ENCODE data around the gene KDM6A. TPM values are rescaled to one million over a fixed set of nuclear protein-coding genes. Genes with fewer than 3 reads are reported as not detected.

KDM6A gene
- total and polyA plus RNA-seq, 9 of the 15 experiments (the other 6 are each of a cell fraction or from before 2014, with no cell fraction given): 8.4 to 34.3 (median 22.9) TPM

- no peak for TF ChIP-seq ZNF407 (IDR thresholded peaks at IDR 0.05; ENCODE audit: low read depth)
- TF ChIP-seq ZNF668 (CRISPR knock-in tag; IDR thresholded peaks at IDR 0.05): no peak
- TF ChIP-seq ZNF696 (CRISPR knock-in tag; conservative IDR thresholded peaks at IDR 0.05): no peak
- TF ChIP-seq ZNF324 (CRISPR knock-in tag; IDR thresholded peaks at IDR 0.05): no peak
- no peak for TF ChIP-seq SMC3 (conservative IDR thresholded peaks at IDR 0.05; ENCODE audit: insufficient read depth, low read depth, low read length)
- TF ChIP-seq ZNF165 (CRISPR knock-in tag; IDR thresholded peaks at IDR 0.05; ENCODE audit: borderline replicate concordance): no peak
- no peak for TF ChIP-seq TRIM25 (IDR thresholded peaks at IDR 0.05; ENCODE audit: borderline replicate concordance)
- TF ChIP-seq ZSCAN32 (CRISPR knock-in tag; IDR thresholded peaks at IDR 0.05): no peak
- TF ChIP-seq MLLT1 (IDR thresholded peaks at IDR 0.05): peak in 1 of 2 experiments; percentile 31; a peak in 1 of 4 replicates
- TF ChIP-seq MAX (CRISPR knock-in tag; IDR thresholded peaks at IDR 0.05): no peak
- TF ChIP-seq RBM15 (IDR thresholded peaks at IDR 0.05; ENCODE audit: insufficient read depth, low read length): no peak
- TF ChIP-seq KAT7 (CRISPR knock-in tag; IDR thresholded peaks at IDR 0.05; ENCODE audit: borderline replicate concordance): no peak
- no peak for TF ChIP-seq HOXB6 (CRISPR knock-in tag; IDR thresholded peaks at IDR 0.05; ENCODE audit: borderline replicate concordance)
- no peak for TF ChIP-seq CREB3L1 (IDR thresholded peaks at IDR 0.05; ENCODE audit: borderline replicate concordance, low read depth)
Measured at GRCh38 chrX:44874420-44875184, 1.6 kb downstream of the KDM6A start (continued).
